Ectodermal cell (in vitro differentiated cells): Measurements from ENCODE around the gene CDK19.

Experiments
- H3K27ac ChIP-seq: 2 replicates; pipeline ENCODE4 v1.7.0; 2013; ENCODE audit warnings: mild to moderate bottlenecking, low read depth, low read length; ENCODE audit not compliant: insufficient read depth, poor library complexity, severe bottlenecking
- H3K27me3 ChIP-seq: 2 replicates; pipeline ENCODE4 v1.7.0; 2013; ENCODE audit warnings: mild to moderate bottlenecking, low read length; ENCODE audit not compliant: insufficient read depth, control insufficient read depth, poor library complexity, severe bottlenecking
- H3K36me3 ChIP-seq: one replicate; pipeline ENCODE4 v1.7.0; 2013; ENCODE audit warnings: low read length; ENCODE audit not compliant: control insufficient read depth, insufficient read depth
- H3K4me1 ChIP-seq: one replicate; pipeline ENCODE4 v1.7.0; 2013; ENCODE audit warnings: low read length; ENCODE audit not compliant: control insufficient read depth, insufficient read depth
- H3K4me3 ChIP-seq: 2 replicates; pipeline ENCODE4 v1.7.0; 2013; ENCODE audit warnings: low read depth, low read length, control low read depth; ENCODE audit not compliant: insufficient read depth
- H3K9me3 ChIP-seq: 2 replicates; pipeline ENCODE4 v1.7.0; 2013; ENCODE audit warnings: mild to moderate bottlenecking, low read length, moderate library complexity; ENCODE audit not compliant: control insufficient read depth
- WGBS, 2 experiments: methylation state at CpG; one replicate each; pipeline ENCODE4 v1.1.7; 2013; ENCODE audit warnings: missing lambda C conversion rate in 2 of 2; 5-methylcytosine and 5-hydroxymethylcytosine counted together

CDK19 gene

GRCh38 chr6:110710115-110710514 lies 105.2 kb downstream of the CDK19 start:
- no peaks in the 10 kb centered on the region for H3K27me3 ChIP-seq
- peak overlapping the region; percentile 26 for H3K27ac ChIP-seq
- H3K9me3 ChIP-seq = no peaks in the 10 kb centered on the region
- WGBS, 2 experiments = 91 to 92% methylated on average over 2 to 3 of the region's 3 CpGs
- no peak overlapping the region for H3K4me3 ChIP-seq
- H3K36me3 ChIP-seq = no peaks in the 10 kb centered on the region
- peaks cover 7% of the 10 kb centered on the region for H3K4me1 ChIP-seq

- Histone ChIP-seq H3K27ac (no peak overlapping the region), H3K4me1 (peaks cover 7% of the 10 kb centered on the region), H3K27me3 (no peaks in the 10 kb centered on the region), H3K9me3 (no peaks in the 10 kb centered on the region), H3K4me3 (no peak overlapping the region), H3K36me3 (no peaks in the 10 kb centered on the region)
- WGBS, 2 experiments = 85 to 95% methylated on average over 2 of the region's 2 CpGs
Measured at GRCh38 chr6:110708295-110708950, 106.8 kb downstream of the CDK19 start.

- Histone ChIP-seq H3K27me3 (no peaks in the 10 kb centered on the region), H3K27ac (no peak overlapping the region), H3K4me1 (peaks cover 5% of the 10 kb centered on the region), H3K4me3 (no peak overlapping the region), H3K9me3 (no peaks in the 10 kb centered on the region), H3K36me3 (no peaks in the 10 kb centered on the region)
- WGBS, 2 experiments = 90% methylated on average over 4 to 5 of the region's 5 CpGs
Measured at GRCh38 chr6:110705543-110705942, 109.7 kb downstream of the CDK19 start.

GRCh38 chr6:110703906-110704594 lies 111.2 kb downstream of the CDK19 start:
- H3K4me3 ChIP-seq = no peak overlapping the region
- no peak overlapping the region for H3K27ac ChIP-seq

GRCh38 chr6:110703010-110703905 lies 112.0 kb downstream of the CDK19 start:
- no peak overlapping the region for H3K4me3 ChIP-seq
- H3K9me3 ChIP-seq = no peaks in the 10 kb centered on the region
- no peaks in the 10 kb centered on the region for H3K27me3 ChIP-seq
- H3K4me1 ChIP-seq = no peaks in the 10 kb centered on the region
- WGBS, 2 experiments = 74 to 88% methylated on average over 2 of the region's 2 CpGs
- H3K27ac ChIP-seq = no peak overlapping the region
- peaks cover 3% of the 10 kb centered on the region for H3K36me3 ChIP-seq

More at GRCh38 chr6:110703906-110704594, 111.2 kb downstream of the CDK19 start:
- no peaks in the 10 kb centered on the region for H3K9me3 ChIP-seq
- H3K27me3 ChIP-seq = no peaks in the 10 kb centered on the region
- H3K4me1 ChIP-seq = no peaks in the 10 kb centered on the region
- no peaks in the 10 kb centered on the region for H3K36me3 ChIP-seq

- 87 to 90% methylated on average over 3 of the region's 3 CpGs for WGBS, 2 experiments
- no peaks in the 10 kb centered on the region for H3K4me1 ChIP-seq
- no peaks in the 10 kb centered on the region for H3K27me3 ChIP-seq
- H3K27ac ChIP-seq = no peak overlapping the region
- no peak overlapping the region for H3K4me3 ChIP-seq
- H3K9me3 ChIP-seq = no peaks in the 10 kb centered on the region
- H3K36me3 ChIP-seq = peaks cover 3% of the 10 kb centered on the region
Measured at GRCh38 chr6:110699780-110700179, 115.5 kb downstream of the CDK19 start.

- H3K27ac ChIP-seq = no peak overlapping the region
- no peak overlapping the region for H3K4me3 ChIP-seq
- H3K27me3 ChIP-seq = no peaks in the 10 kb centered on the region
- no peaks in the 10 kb centered on the region for H3K9me3 ChIP-seq
- peaks cover 6% of the 10 kb centered on the region for H3K4me1 ChIP-seq
- peaks cover 3% of the 10 kb centered on the region for H3K36me3 ChIP-seq
Measured at GRCh38 chr6:110693994-110694393, 121.3 kb downstream of the CDK19 start.

- Histone ChIP-seq H3K36me3 (peaks cover under 1% of the 10 kb centered on the region), H3K9me3 (no peaks in the 10 kb centered on the region), H3K4me1 (peaks cover 8% of the 10 kb centered on the region), H3K27ac (no peak overlapping the region), H3K4me3 (no peak overlapping the region), H3K27me3 (no peaks in the 10 kb centered on the region)
- WGBS, 2 experiments = 88 to 94% methylated on average over 3 of the region's 3 CpGs
Measured at GRCh38 chr6:110693296-110693695, 122.0 kb downstream of the CDK19 start.

GRCh38 chr6:110690916-110691315 lies 124.4 kb downstream of the CDK19 start:
- Histone ChIP-seq H3K27me3 (no peaks in the 10 kb centered on the region), H3K4me1 (peaks cover 8% of the 10 kb centered on the region), H3K9me3 (no peaks in the 10 kb centered on the region), H3K36me3 (no peaks in the 10 kb centered on the region), H3K27ac (no peak overlapping the region), H3K4me3 (no peak overlapping the region)
- WGBS, 2 experiments = 93 to 95% methylated on average over 5 of the region's 5 CpGs

GRCh38 chr6:110690106-110690654 lies 125.1 kb downstream of the CDK19 start:
- no peaks in the 10 kb centered on the region for H3K27me3 ChIP-seq
- H3K9me3 ChIP-seq = no peaks in the 10 kb centered on the region
- H3K36me3 ChIP-seq = no peaks in the 10 kb centered on the region
- peaks cover 8% of the 10 kb centered on the region for H3K4me1 ChIP-seq
- H3K4me3 ChIP-seq = no peak overlapping the region
- WGBS, 2 experiments = 75 to 86% methylated on average over 3 of the region's 3 CpGs
- H3K27ac ChIP-seq = no peak overlapping the region
